NCI-H446 treated with DMSO at 0.1 percent for 48 hours (cell line): Measurements from ENCODE around the gene CDKAL1.
"Not testable (repeated sequence)": the region's sequence is repeated elsewhere in the genome, so short reads cannot be mapped to it uniquely, and the experiment has no call there.

Source experiments
- DNase-seq: peaks from one replicate; lab custom pipeline; 2025; lab: John Stamatoyannopoulos, UW

Gene CDKAL1

DNA sequence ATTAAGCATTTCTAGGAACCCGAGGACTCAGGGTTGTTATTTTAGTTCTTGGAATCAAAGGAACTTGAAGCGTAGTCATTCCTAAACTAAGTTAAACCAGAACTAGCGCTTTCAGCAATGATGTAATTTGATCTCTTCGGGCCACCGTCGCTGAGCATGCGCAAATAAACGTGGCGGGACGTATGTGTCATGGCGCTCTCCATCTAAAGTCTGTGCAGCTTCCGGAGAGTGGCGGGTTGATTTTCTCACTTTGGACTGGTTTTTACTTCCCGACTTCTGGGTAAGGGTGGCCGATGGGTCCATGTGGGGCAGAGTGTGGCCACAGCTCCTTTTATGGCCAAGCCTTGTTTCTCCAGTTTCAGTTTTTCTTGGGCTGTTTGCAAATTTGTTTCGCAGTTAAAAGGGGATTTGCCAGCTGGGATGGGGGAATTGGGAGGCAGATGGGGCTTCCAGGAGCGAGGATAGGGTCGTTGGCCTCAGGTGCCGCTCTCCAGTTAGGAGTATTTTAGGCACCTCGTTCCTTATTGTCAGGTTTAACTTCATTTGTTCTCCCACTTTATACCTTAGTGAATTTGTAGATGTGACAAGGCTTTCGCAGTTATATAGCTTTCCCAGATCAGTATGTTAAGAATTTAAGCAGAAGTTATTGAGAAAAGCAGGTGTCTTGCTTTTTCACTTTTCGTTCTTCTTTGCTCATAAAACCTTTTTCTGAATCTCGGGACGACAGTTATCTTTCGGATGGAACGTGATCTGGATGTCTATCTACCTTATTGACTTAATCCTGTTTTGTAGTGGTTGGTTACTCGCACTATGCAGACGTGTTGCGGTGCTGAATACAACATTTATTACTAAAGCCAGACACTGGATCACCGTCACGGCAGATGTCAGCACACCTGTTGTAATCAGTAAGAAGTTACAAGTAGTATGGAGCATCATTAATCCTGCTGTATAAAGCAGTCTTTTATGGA, at the start of gene CDKAL1:
Gene CDKAL1 (plus strand): TSS at position 163 of the 968 bp plus-strand sequence. CDS start 11,894 bp downstream, outside the sequence.
- DNase-seq, result peak; percentile 92

DNA sequence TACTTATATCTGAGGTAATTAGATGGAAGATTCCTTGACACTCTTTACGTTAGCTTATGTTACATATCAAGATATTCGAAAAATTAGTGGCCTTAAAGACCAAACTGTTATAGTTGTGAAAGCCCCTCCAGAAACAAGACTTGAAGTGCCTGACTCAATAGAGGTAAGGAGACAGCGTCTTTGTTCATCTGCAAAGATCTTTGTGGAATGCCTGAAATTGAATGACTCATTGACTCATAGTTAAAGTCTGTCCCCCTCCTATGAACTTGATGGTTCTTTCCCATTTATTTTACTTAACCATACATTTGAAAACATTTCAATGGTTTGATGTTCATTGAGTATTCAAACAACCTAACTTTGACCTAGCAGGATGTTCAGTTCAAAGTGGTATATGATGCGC, 47.6 kb upstream of the CDKAL1 start:
- DNase-seq, result no peak

DNA sequence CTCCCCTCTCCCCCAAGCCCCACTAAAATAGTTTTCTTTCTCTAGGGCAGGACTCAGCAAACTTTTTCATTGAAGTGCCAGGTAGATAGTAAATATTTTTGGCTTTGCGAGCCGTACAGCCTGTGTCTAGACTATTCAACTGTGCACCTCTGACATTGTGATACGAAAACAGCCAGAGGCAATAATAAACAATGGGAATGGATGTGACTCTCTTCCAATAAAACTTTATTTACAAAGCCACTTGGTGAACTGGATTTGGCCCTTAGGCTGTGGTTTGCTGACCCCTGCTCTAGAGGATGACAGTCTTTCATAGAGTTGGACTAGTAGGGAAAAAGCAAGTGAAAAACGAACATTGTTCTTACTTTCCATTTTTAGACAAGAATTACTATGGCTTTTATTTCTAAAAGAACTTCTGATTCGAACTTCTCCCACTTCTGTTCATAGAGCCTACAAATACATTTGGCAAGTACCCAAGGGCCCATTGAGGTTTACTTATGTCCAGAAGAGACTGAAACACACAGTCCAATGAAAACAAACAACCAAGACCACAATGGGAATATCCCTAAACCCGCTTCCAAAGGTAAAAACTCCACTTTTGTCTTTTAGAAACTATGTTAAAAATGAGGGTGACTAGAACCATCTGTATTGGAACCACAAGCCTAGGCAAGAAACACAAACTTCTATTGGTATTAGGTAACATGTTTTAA, 46.4 kb upstream of the CDKAL1 start:
- no peak for DNase-seq

DNA sequence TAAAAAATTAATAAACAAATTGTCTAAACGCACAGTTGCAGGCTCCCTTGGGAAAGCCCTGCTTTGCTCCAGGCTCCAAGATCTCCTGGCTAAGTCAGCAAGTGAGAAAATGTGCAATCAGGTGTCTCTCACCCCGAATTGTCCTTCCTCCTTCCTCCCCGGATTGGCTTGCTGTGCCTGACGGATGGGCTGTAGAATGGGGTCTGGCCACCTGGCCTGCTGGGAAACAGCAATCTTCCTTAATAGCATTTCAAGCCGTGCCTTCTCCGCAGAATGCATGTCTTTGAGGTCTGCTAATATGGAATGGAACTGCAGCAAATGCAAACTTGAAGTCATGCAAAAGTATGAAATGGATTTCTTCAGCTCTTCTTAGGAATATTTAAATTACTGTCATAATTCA, 43.7 kb upstream of the CDKAL1 start:
- no peak for DNase-seq

DNA sequence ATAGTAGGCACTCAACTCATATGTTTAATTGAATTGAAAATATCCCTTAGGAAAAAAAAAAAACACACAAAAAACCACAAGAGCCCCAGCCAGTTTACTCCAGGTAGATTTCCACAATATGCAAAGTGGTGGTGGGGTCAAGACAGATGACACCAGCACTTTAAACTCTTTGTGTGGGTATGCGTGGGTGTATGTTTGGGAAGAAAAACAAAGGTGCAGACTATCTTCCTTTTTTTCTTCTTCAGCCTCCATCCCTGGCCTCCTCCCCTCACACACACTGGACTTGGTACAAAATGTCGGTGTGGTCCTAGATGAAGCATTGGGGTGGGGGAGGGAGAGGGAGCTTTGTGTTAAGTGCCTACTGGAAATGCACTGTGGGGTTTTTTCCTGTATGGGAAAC, 42.2 kb upstream of the CDKAL1 start:
- DNase-seq, result no peak

DNA sequence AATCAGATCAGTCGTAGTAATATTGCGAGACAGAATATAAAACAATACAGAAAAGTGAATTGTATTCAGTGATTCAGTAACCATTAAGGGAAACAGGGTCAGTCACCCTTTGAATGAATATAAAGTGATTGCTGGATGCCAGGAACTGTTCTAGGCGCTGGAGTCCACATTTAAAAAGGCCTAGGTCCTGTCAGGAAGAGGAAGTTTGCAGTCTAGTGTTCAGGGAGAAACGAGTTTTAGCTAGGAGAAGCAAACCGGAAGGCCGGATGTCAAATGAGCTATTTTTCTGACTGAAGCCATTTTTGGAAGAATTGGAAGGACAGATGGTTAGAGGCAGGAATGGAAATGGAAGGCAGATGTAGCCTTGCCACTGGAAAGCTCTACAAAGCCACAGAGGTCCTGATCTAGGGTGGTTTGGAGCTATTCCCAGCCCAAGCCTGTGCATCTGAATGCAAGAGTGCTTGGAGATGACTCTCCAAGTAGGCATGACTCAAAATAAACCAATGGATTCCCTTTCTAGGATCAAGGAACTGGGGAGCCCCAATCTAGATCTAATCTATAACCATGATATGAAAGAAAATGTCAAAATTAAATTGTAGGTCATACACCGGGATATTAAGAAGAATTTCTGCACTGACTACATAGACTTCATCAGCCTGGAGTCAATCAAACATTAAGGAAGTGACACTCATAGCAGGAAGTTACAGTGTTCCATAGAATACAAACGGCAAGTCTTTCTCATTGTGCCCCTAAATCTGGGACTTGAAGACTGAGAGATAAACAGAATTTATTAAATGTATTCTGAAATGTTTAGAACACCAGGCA, 36.8 kb upstream of the CDKAL1 start:
- peak; percentile 80 for DNase-seq

DNA sequence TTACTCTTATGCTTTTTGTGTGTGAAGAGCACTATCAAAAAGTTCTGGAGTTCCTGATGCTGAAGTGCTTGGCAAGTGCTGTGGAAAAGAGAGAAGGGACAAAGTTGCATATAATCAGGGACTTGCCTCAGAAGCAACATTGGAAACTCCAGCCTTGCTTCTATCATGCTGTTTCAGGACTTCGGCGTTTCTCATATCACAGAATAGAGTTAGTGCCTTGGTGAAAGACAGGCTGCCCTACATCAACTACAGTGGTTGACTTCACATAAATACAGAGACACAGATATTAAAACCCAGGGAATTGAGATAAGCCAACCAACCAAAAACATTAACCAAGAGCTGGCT, 36.2 kb upstream of the CDKAL1 start:
- DNase-seq, result no peak

DNA sequence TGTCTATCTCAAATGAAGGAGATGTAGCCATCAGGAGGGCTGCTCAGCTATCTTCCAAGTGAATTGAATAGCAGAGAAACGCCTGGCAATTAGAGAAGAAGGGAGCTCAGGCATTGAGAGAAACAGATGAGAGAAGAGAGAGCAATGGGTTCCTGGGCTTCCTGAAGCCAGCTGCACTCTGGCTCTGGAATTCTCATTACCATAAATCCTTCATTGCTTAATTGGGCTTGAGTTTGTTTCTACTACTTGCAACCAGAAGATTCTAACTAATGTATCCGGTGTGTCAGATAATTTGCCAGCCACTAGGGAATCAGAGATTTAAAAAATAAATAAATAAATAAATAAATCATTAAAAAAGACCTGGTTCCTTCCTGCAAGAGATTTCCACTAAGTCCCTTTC, 25.0 kb upstream of the CDKAL1 start:
- peak; percentile 32 for DNase-seq

DNA sequence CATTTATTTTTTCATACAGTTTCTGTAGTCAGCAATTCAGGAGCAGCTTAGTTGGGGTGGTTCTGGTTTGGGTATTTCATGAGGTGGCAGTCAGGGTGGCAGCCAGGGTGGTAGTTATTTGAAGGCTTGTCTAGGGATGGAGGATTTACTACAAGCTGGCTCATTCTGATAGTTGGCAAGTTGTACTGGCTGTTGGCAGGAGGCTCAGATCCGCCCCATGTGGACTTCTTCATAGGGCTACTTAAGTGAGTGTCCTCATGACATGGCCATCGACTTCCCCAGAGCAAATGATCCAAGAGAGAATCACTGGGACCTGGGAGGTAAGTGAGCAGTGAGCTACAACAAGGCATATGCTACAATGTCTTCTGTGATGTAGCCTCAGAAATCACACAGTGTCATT, 22.4 kb upstream of the CDKAL1 start:
- DNase-seq, result peak; percentile 52

DNA sequence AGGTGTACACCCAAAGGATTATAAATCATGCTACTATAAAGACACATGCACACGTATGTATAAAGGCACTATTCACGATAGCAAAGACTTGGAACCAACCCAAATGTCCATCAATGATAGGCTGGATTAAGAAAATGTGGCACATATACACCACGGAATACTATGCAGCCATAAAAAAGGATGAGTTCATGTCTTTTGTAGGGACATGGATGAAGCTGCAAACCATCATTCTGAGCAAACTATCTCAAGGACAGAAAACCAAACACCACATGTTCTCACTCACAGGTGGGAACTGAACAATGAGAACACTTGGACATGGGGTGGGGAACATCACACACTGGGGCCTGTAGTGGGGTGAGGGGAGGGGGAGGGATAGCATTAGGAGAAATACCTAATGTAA, 9.0 kb upstream of the CDKAL1 start:
- not testable (repeated sequence) for DNase-seq

DNA sequence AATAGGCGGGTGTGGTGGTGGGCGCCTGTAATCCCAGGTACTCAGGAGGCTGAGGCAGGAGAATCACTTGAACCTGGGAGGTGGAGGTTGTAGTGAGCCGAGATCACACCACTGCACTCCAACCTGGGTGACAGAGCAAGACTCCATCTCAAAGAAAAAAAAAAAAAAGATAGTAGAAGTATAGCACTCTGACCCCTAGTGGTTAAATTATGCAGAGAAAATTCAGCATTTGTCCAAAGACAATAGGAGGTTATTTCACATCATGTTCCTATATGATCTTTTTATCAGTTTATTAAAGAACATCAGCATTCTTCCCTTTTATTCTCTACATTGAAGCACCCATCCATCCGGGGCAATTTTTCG, 5.2 kb upstream of the CDKAL1 start:
- peak; percentile 57 for DNase-seq

DNA sequence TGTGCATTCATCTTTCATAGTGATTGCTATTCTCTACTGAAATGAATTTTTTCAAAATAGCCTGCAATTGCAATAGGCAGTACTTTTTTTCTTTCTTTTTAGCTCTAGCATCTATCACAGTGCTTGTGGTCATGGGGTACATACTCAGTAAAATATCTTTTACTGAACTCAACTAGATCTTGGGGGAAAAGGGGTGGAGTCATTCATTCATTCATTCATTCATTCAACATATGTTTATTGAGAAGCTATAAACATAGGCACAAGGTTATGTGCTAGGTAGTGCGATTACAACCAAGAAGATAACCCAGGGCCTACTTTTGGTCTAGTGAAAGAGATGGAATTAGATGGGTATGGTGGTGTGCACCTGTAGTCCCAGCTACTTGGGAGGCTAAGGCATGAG, 1.4 kb upstream of the CDKAL1 start:
- DNase-seq, result no peak

DNA sequence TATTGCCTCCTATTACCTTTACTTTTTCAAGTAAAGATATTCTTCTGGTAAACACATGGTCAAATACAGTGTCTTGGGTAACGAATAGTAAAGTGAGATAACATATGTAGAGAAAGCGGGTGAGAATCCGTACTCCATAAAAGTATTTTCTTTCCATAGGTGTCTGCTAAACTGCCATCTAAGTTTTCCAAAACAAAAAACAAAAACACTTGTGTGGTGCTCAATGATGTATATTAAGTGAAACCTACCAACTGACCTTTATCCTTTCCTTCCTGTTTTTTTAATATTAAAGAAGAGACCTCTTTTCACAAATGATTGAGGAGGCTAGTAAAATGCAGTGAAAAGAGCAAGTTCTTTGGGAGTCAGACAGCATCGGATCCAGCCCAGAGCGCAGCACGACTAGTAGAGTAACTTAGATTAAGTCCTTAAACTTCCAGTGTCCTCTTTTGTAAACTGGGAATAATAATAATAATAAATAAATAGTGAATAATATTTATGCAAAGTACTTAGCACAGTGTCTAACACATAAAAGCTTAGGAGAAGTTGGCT, 437 bp upstream of the CDKAL1 start:
- no peak for DNase-seq

DNA sequence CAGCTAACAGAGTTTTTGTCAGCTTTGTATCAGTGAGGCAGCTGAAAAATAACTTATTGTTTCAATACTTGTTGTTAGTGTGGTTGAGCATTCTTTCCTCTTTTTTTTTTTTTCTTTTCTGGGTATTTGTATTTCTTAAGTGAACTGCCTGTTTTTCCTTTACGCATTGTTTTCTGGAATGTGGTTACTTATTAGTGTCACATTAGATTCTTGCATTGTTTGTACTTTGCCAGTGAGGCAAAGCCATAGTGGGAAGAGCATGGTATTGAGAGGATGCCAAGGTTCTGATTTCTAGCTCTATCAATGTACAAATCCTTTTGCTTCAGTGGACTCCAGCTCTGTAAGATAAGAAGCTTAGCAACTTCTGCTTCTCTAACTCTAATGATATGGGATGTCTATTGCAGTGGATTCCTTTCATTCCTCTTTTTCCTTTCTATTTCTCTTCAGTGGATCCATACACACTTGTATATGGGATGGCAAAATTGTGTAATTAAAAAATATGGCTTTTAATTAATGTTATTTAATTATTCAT, 3.9 kb downstream of the CDKAL1 start:
- DNase-seq, result no peak

DNA sequence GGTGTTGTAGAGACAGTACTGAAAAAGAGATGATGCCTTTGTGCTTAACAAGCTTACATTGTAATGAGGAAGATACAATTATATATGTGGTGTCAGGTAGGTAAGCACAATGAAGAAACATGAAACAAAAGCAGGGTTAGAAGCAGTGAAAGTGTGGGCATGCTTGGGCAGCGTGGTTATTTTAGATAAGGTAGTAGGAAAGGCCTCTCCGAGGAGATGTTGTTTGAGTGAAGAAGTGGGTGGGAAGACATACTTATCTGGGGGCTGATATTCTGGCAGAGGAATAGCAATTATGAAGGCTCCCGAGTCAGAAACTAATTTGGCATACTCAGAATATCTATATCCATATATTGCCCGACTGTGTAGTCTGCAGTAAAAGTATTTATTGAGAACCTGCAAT, 4.7 kb downstream of the CDKAL1 start:
- no peak for DNase-seq

DNA sequence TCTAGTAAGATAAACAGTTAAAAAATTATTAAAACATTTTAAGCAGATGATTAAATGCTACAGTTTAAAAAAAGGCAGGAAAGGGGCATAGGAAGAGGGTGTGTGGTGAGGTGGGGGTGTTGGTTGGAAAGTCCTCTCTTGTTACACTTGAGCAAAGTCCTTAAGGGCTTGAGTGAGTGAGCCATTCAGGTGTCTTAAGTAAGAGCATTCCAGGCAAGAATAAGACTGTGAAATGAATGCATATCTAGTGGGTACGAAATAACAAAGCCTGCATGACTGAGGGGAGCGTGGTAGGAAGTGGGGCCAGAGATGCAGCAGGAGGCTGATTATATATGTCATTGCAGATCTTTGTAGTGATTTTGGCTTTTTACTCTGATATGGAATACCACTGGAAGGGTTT, 5.1 kb downstream of the CDKAL1 start:
- no peak for DNase-seq

DNA sequence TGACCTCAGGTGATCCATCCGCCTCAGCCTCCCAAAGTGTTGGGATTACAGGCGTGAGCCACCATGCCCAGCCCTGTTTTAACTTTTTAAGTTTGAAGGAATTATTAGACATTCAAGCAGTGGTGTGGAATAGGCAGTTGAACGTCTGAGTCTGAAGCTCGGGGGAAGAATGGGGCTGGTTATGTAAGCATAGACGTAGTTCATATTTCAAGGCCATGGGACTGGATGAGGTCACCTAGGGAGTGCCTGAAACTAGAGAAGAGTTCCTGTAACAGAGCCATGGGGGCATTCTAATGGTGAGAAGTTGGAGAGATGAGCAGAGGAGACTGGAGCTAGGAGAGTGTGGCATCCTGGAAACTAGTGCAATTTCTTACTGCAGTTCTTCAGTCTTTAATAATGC, 6.4 kb downstream of the CDKAL1 start:
- DNase-seq, result no peak

DNA sequence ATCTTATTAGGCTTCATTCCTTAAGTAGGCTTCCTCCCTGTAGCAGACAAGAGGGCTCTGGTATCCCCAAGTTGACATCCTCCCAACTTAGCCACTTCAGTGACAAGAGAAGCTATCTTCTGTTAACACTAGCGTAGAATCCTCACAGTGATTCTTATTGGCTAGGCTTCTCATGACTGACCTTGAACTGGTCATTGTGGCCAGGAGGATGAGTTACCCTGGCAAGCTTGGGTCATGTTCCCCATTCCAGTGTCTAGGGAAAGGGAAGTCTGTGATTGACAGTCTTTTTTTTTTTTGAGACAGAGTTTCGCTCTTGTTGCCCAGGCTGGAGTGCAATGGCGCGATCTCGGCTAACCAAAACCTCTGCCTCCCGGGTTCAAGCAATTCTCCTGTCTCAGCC, 7.1 kb downstream of the CDKAL1 start:
- DNase-seq, result no peak

DNA sequence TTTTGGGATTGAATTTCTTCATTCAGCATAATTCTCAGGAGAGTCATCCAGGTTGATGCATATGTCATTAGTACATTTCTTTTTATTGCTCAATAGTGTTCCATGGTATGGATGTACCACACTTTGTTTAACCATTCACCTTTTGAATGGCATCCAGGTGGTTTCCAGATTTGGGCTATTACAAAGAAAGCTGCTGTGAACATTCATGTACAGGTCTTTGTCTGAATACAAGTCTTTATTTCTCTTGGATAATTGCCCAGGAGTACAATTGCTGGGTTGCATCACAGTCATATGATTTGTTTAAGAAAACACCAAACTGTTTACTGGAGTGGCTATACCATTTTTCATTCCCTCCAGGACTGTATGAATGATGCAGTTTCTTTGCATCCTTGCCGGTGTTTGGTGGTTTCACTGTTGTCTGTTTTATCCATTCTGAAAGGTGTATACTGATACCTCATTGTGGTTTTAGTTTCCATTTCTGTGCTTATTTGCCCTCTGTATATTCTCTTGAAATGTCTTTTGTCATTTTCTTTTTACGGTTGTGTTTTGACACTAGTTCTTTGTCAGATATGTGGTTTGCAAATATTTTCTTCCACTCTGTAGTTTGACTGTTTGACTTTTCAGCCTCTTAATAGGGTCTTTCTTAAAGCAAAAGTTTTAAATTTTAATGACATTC, 8.8 kb downstream of the CDKAL1 start:
- no peak for DNase-seq

DNA sequence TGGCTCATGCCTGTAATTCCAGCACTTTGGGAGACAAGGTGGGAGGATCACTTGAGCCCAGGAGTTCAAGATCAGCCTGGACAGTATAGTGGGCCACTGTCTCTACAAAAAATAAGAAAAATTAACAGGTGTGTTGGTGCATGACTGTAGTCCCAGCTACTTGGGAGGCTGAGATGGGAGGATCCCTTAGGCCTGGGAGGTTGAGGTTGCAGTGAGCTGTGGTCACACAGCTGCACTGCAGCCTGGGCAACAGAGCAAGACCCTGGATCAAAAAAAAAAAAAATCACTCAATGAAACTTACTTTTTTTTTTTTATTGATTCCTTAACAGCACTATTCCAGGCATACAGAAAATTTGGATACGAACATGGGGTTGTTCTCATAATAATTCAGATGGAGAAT, 14.0 kb downstream of the CDKAL1 start:
- no peak for DNase-seq

DNA sequence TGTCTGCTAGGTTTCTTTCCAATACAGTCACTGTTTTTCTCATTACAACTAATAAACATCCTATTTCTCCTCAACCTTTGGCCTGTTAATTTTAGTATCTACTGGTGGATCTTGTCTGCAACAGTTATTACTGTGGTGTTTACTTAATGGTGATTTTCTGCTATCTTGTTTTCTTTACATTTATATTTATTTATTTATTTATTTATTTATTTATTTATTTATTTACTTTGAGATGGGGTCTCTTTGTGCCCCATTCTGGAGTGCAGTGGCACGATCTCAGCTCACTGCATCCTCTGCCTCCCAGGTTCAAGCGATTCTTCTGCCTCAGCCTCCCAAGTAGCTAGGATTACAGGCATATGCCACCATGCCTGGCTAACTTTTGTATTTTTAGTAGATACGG, 15.1 kb downstream of the CDKAL1 start:
- DNase-seq, result not testable (repeated sequence)
